GM23338 (cell line): ENCODE measurements around the gene KCNA1. TPM values are rescaled to one million over a fixed set of nuclear protein-coding genes. Genes with fewer than 3 reads are reported as not detected.

Experiments
- ATAC-seq: fragments of 200-7000 bp; cut with Tn5 transposase; 3 replicates; pipeline ENCODE4 v1.9.1; 2020
- DNase-seq: peaks from one replicate; pipeline ENCODE4 v3.0.0-alpha.2; 2015; ENCODE audit warnings: low spot score
- H2AFZ ChIP-seq: fragments of 200-600 bp; sonication (generic); 2 replicates; pipeline ENCODE4 v1.8.0; 2016; ENCODE audit warnings: antibody characterized with exemption, mild to moderate bottlenecking, moderate library complexity
- H3F3A ChIP-seq: fragments of 200-600 bp; sonication (generic); replicated peaks from 2 replicates; pipeline ENCODE4 v1.8.0; 2017; ENCODE audit warnings: antibody characterized with exemption, mixed run types, low read depth
- H3K27ac ChIP-seq: fragments of 200-600 bp; sonication (generic); 2 replicates; pipeline ENCODE4 v1.6.1; 2016; ENCODE audit warnings: low read depth
- H3K27me3 ChIP-seq: fragments of 200-600 bp; sonication (generic); 2 replicates; pipeline ENCODE4 v1.8.0; 2016; ENCODE audit warnings: mild to moderate bottlenecking, mixed run types, moderate library complexity; ENCODE audit not compliant: insufficient read depth
- H3K36me3 ChIP-seq: fragments of 200-600 bp; sonication (generic); 2 replicates; pipeline ENCODE4 v1.8.0; 2016; ENCODE audit warnings: mild to moderate bottlenecking; ENCODE audit not compliant: insufficient read depth
- H3K4me1 ChIP-seq: fragments of 200-600 bp; sonication (generic); 2 replicates; pipeline ENCODE4 v1.8.0; 2016; ENCODE audit warnings: mild to moderate bottlenecking, moderate library complexity; ENCODE audit not compliant: insufficient read depth
- H3K4me2 ChIP-seq: fragments of 200-600 bp; sonication (generic); 2 replicates; pipeline ENCODE4 v1.7.1; 2017; ENCODE audit warnings: mixed run types
- H3K4me3 ChIP-seq: fragments of 200-600 bp; sonication (generic); 2 replicates; pipeline ENCODE4 v1.6.1; 2016; ENCODE audit warnings: mixed run types
- H3K79me2 ChIP-seq: fragments of 200-600 bp; sonication (generic); replicated peaks from 2 replicates; pipeline ENCODE4 v1.8.0; 2017; ENCODE audit warnings: mild to moderate bottlenecking; ENCODE audit not compliant: insufficient read depth
- H3K9me2 ChIP-seq: fragments of 200-600 bp; sonication (generic); 2 replicates; pipeline ENCODE4 v1.8.0; 2017; ENCODE audit not compliant: insufficient read depth
- H4K20me1 ChIP-seq: fragments of 200-600 bp; sonication (generic); replicated peaks from 2 replicates; pipeline ENCODE4 v1.8.0; 2017; ENCODE audit warnings: mild to moderate bottlenecking; ENCODE audit not compliant: insufficient read depth
- H3K27ac Mint-ChIP-seq: 2 replicates; pipeline ENCODE4 v1.8.0; 2020; ENCODE audit warnings: inconsistent platforms, mild to moderate bottlenecking, moderate library complexity, mixed read lengths
- H3K27me3 Mint-ChIP-seq: 3 replicates; pipeline ENCODE4 v1.8.0; 2022; ENCODE audit warnings: low read depth, mild to moderate bottlenecking, moderate library complexity, mixed read lengths, inconsistent platforms; ENCODE audit not compliant: insufficient read depth, poor library complexity
- H3K36me3 Mint-ChIP-seq: 3 replicates; pipeline ENCODE4 v1.8.0; 2021; ENCODE audit warnings: low read depth, mild to moderate bottlenecking, inconsistent platforms, moderate library complexity, mixed read lengths
- H3K4me1 Mint-ChIP-seq: 3 replicates; pipeline ENCODE4 v1.8.0; 2020; ENCODE audit warnings: mild to moderate bottlenecking, inconsistent platforms, mixed read lengths
- H3K4me3 Mint-ChIP-seq: 3 replicates; pipeline ENCODE4 v1.8.0; 2021; ENCODE audit warnings: moderate library complexity, mild to moderate bottlenecking, inconsistent platforms, mixed read lengths
- H3K9me3 Mint-ChIP-seq: 3 replicates; pipeline ENCODE4 v1.8.0; 2020; ENCODE audit warnings: moderate library complexity, mild to moderate bottlenecking, inconsistent platforms, mixed read lengths
- EZH2 ChIP-seq: fragments of 200-600 bp; sonication (generic); IDR thresholded peaks from one replicate; pipeline ENCODE4 v1.8.0; 2017; ENCODE audit warnings: antibody characterized with exemption, mild to moderate bottlenecking, low read depth; ENCODE audit not compliant: unreplicated experiment
- JUNB ChIP-seq: IDR thresholded peaks from one replicate; pipeline ENCODE4 v1.6.1; 2016; ENCODE audit warnings: antibody characterized with exemption; ENCODE audit not compliant: unreplicated experiment
- STAT1 ChIP-seq: IDR thresholded peaks from one replicate; pipeline ENCODE4 v1.6.1; 2016; ENCODE audit warnings: antibody characterized with exemption; ENCODE audit not compliant: unreplicated experiment
- ZNF114 ChIP-seq: fragments of 250-450 bp; sonication (Bioruptor Pico); IDR thresholded peaks from 2 replicates; pipeline ENCODE4 v1.5.0; 2020; ENCODE audit warnings: mild to moderate bottlenecking, moderate library complexity
- polyA plus RNA-seq: library from polyadenylated mRNA; unstranded; fragments of >200 nt; fragmentation: Nextera tagmentation; extraction: Ambion mirVana; gene quantifications from 2 replicates; pipeline ENCODE4 v1.2.1, GENCODE V29; 2016
- total RNA-seq: library from RNA; depleted of rRNA; stranded (reverse); fragments of >200 nt; shearing (Covaris generic); gene quantifications from 2 replicates; pipeline ENCODE4 v1.2.3, GENCODE V29; 2014
- TF ChIP-seq, protein P1 (sequence below): IDR thresholded peaks from 2 replicates; pipeline ENCODE4 v1.6.1; 2016; ENCODE audit warnings: antibody characterized with exemption
- TF ChIP-seq, protein P2 (sequence below): fragments of 250-450 bp; sonication (Bioruptor Pico); IDR thresholded peaks from 2 replicates; pipeline ENCODE4 v1.5.0; 2020; ENCODE audit warnings: mild to moderate bottlenecking, moderate library complexity
- TF ChIP-seq, protein P3 (sequence below), 2 experiments: fragments of 200-600 bp in 1 of 2; sonication (generic) in 1 of 2; conservative IDR thresholded peaks; 2 replicates each; pipeline versions ENCODE4 v1.5.1 to v1.6.1; 2016 to 2017; ENCODE audit warnings: antibody characterized with exemption in 2 of 2, low read depth in 2 of 2, mild to moderate bottlenecking in 2 of 2, moderate library complexity in 1 of 2
- TF ChIP-seq, protein P4 (sequence below): IDR thresholded peaks from one replicate; pipeline ENCODE4 v1.6.1; 2018; ENCODE audit warnings: antibody characterized with exemption; ENCODE audit not compliant: unreplicated experiment

KCNA1 gene
- total and polyA plus RNA-seq, 2 experiments from 2014 or later, result 0.10 to 1.2 TPM

DNA sequence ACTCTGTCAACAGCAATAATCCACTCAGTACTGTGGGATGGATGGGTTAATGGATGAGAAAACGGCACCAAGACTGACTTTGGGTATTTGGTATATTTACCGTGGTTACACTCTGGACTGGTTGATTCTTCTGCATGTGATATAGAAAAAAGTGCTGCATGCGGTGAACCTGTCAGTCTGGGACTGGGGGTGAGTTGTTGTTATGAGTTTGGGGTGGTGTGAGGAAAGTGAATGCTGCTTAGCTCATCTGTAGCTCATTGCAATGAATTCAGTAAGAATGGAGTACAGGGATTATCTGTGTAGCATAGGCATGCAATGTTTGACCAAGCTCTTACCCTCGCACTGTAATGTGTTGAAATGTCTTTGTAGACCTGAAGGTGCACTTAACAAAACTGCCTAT, 6.0 kb downstream of the KCNA1 start (continued):
- TF ChIP-seq, protein P1, sequence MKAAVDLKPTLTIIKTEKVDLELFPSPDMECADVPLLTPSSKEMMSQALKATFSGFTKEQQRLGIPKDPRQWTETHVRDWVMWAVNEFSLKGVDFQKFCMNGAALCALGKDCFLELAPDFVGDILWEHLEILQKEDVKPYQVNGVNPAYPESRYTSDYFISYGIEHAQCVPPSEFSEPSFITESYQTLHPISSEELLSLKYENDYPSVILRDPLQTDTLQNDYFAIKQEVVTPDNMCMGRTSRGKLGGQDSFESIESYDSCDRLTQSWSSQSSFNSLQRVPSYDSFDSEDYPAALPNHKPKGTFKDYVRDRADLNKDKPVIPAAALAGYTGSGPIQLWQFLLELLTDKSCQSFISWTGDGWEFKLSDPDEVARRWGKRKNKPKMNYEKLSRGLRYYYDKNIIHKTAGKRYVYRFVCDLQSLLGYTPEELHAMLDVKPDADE, result no peak
- TF ChIP-seq, protein P2, sequence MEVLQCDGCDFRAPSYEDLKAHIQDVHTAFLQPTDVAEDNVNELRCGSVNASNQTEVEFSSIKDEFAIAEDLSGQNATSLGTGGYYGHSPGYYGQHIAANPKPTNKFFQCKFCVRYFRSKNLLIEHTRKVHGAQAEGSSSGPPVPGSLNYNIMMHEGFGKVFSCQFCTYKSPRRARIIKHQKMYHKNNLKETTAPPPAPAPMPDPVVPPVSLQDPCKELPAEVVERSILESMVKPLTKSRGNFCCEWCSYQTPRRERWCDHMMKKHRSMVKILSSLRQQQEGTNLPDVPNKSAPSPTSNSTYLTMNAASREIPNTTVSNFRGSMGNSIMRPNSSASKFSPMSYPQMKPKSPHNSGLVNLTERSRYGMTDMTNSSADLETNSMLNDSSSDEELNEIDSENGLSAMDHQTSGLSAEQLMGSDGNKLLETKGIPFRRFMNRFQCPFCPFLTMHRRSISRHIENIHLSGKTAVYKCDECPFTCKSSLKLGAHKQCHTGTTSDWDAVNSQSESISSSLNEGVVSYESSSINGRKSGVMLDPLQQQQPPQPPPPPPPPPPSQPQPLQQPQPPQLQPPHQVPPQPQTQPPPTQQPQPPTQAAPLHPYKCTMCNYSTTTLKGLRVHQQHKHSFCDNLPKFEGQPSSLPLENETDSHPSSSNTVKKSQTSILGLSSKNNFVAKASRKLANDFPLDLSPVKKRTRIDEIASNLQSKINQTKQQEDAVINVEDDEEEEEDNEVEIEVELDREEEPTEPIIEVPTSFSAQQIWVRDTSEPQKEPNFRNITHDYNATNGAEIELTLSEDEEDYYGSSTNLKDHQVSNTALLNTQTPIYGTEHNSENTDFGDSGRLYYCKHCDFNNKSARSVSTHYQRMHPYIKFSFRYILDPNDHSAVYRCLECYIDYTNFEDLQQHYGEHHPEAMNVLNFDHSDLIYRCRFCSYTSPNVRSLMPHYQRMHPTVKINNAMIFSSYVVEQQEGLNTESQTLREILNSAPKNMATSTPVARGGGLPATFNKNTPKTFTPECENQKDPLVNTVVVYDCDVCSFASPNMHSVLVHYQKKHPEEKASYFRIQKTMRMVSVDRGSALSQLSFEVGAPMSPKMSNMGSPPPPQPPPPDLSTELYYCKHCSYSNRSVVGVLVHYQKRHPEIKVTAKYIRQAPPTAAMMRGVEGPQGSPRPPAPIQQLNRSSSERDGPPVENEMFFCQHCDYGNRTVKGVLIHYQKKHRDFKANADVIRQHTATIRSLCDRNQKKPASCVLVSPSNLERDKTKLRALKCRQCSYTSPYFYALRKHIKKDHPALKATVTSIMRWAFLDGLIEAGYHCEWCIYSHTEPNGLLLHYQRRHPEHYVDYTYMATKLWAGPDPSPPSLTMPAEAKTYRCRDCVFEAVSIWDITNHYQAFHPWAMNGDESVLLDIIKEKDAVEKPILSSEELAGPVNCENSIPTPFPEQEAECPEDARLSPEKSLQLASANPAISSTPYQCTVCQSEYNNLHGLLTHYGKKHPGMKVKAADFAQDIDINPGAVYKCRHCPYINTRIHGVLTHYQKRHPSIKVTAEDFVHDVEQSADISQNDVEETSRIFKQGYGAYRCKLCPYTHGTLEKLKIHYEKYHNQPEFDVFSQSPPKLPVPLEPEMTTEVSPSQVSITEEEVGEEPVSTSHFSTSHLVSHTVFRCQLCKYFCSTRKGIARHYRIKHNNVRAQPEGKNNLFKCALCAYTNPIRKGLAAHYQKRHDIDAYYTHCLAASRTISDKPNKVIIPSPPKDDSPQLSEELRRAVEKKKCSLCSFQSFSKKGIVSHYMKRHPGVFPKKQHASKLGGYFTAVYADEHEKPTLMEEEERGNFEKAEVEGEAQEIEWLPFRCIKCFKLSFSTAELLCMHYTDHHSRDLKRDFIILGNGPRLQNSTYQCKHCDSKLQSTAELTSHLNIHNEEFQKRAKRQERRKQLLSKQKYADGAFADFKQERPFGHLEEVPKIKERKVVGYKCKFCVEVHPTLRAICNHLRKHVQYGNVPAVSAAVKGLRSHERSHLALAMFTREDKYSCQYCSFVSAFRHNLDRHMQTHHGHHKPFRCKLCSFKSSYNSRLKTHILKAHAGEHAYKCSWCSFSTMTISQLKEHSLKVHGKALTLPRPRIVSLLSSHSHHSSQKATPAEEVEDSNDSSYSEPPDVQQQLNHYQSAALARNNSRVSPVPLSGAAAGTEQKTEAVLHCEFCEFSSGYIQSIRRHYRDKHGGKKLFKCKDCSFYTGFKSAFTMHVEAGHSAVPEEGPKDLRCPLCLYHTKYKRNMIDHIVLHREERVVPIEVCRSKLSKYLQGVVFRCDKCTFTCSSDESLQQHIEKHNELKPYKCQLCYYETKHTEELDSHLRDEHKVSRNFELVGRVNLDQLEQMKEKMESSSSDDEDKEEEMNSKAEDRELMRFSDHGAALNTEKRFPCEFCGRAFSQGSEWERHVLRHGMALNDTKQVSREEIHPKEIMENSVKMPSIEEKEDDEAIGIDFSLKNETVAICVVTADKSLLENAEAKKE (CRISPR knock-in tag), result no peak
- TF ChIP-seq STAT1 (no peak), ZNF114 (CRISPR knock-in tag) (no peak), EZH2 (no peak)

DNA sequence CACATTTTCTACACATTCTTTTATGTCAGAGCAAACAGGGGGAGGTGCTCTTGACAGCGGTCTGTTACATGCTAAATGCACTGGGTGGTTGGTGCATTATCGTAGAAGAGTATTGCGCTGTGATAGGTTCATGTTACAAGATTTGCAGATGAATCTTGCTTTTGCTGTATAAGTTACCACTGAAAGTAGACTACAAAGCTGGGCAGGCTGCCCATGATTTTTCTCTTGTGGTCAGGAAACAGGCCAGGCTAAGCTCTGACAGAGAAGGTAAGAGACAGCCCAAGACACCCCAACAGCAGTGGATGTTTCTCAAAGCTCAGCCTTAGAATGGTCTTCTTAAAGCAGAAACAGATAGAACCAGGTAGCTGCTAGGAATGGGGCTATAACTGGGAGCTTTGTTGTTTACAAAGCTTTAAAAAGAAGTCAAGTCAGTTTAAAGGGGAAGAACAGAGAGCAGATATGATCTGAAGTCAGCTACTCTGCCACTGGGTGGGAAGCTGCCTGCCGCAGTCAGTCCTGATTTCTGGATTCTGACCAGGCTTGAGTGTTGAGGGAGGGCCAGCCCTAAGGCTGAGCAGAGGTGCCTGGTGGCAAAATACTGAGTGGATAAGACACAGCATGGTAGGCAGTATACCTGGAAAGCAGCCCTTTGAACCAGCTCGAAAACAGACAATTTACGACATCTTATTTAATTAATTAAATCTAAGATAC, 9.4 kb downstream of the KCNA1 start:
- Mint-ChIP-seq H3K36me3 (no peaks in the 10 kb centered on the region), H3K9me3 (no peaks in the 10 kb centered on the region), H3K27me3 (peaks cover 4% of the 10 kb centered on the region), H3K4me3 (no peak overlapping the region), H3K27ac (no peak overlapping the region), H3K4me1 (no peaks in the 10 kb centered on the region)
- no peaks in the 10 kb centered on the region for H3K36me3 ChIP-seq
- no peaks in the 10 kb centered on the region for H3K9me2 ChIP-seq
- H2AFZ ChIP-seq, result no peak overlapping the region
- no peak overlapping the region for H3K27ac ChIP-seq
- no peak for ATAC-seq
- H3K4me2 ChIP-seq, result no peak overlapping the region
- H3K4me1 ChIP-seq, result no peaks in the 10 kb centered on the region
- H3K27me3 ChIP-seq, result no peaks in the 10 kb centered on the region; the same call in 1 of the 2 replicates
- no peak for DNase-seq
- no peaks in the 10 kb centered on the region for H3F3A ChIP-seq
- no peaks in the 10 kb centered on the region for H4K20me1 ChIP-seq
- no peak overlapping the region for H3K4me3 ChIP-seq
- no peaks in the 10 kb centered on the region for H3K79me2 ChIP-seq
- TF ChIP-seq, protein P3, sequence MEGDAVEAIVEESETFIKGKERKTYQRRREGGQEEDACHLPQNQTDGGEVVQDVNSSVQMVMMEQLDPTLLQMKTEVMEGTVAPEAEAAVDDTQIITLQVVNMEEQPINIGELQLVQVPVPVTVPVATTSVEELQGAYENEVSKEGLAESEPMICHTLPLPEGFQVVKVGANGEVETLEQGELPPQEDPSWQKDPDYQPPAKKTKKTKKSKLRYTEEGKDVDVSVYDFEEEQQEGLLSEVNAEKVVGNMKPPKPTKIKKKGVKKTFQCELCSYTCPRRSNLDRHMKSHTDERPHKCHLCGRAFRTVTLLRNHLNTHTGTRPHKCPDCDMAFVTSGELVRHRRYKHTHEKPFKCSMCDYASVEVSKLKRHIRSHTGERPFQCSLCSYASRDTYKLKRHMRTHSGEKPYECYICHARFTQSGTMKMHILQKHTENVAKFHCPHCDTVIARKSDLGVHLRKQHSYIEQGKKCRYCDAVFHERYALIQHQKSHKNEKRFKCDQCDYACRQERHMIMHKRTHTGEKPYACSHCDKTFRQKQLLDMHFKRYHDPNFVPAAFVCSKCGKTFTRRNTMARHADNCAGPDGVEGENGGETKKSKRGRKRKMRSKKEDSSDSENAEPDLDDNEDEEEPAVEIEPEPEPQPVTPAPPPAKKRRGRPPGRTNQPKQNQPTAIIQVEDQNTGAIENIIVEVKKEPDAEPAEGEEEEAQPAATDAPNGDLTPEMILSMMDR (conservative IDR thresholded peaks at IDR 0.05; ENCODE audit: low read depth in 2 of 2), result no peak
- TF ChIP-seq, protein P4, sequence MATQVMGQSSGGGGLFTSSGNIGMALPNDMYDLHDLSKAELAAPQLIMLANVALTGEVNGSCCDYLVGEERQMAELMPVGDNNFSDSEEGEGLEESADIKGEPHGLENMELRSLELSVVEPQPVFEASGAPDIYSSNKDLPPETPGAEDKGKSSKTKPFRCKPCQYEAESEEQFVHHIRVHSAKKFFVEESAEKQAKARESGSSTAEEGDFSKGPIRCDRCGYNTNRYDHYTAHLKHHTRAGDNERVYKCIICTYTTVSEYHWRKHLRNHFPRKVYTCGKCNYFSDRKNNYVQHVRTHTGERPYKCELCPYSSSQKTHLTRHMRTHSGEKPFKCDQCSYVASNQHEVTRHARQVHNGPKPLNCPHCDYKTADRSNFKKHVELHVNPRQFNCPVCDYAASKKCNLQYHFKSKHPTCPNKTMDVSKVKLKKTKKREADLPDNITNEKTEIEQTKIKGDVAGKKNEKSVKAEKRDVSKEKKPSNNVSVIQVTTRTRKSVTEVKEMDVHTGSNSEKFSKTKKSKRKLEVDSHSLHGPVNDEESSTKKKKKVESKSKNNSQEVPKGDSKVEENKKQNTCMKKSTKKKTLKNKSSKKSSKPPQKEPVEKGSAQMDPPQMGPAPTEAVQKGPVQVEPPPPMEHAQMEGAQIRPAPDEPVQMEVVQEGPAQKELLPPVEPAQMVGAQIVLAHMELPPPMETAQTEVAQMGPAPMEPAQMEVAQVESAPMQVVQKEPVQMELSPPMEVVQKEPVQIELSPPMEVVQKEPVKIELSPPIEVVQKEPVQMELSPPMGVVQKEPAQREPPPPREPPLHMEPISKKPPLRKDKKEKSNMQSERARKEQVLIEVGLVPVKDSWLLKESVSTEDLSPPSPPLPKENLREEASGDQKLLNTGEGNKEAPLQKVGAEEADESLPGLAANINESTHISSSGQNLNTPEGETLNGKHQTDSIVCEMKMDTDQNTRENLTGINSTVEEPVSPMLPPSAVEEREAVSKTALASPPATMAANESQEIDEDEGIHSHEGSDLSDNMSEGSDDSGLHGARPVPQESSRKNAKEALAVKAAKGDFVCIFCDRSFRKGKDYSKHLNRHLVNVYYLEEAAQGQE, result no peak
- TF ChIP-seq JUNB, result no peak
- no peak for TF ChIP-seq EZH2
